Gastrocnemius medialis (tissue), 4 donors: ENCODE measurements around the gene GALP. TPM values are rescaled to one million over a fixed set of nuclear protein-coding genes. Genes with fewer than 3 reads are reported as not detected.

Source experiments
- ATAC-seq, 2 donors: fragments of 150-250 bp; one replicate each; pipeline ENCODE4 v1.9.1; 2016
- DNase-seq, 2 donors: peaks; one replicate each; pipeline ENCODE4 v3.0.0-alpha.2; 2019
- H3K27ac ChIP-seq, 4 donors: fragments of 200-600 bp; sonication (generic); 1 replicate in 1 of 4; 2 replicates in 3 of 4; pipeline ENCODE4 v1.5.1; 2016 to 2018; ENCODE audit warnings: mild to moderate bottlenecking in 2 of 4, moderate library complexity in 1 of 4
- H3K27me3 ChIP-seq, 3 donors: fragments of 200-600 bp; sonication (generic) in 2 of 3; 1 replicate in 1 of 3; 2 replicates in 2 of 3; pipeline versions ENCODE4 v1.5.1 to v1.6.0; 2016 to 2019; ENCODE audit warnings: mild to moderate bottlenecking in 1 of 3, moderate library complexity in 1 of 3
- H3K36me3 ChIP-seq, 2 donors: fragments of 200-600 bp; sonication (generic) in 1 of 2; one replicate each; pipeline ENCODE4 v1.5.1; 2017 to 2018
- H3K4me1 ChIP-seq, 2 donors: fragments of 200-600 bp; sonication (generic) in 1 of 2; one replicate each; pipeline ENCODE4 v1.5.1; 2016 to 2017; ENCODE audit warnings: mild to moderate bottlenecking in 2 of 2
- H3K4me3 ChIP-seq, 4 donors: fragments of 200-600 bp; sonication (generic) in 3 of 4; 1 replicate in 1 of 4; 2 replicates in 3 of 4; pipeline ENCODE4 v1.5.1; 2016 to 2019; ENCODE audit warnings: mild to moderate bottlenecking in 2 of 4
- H3K9me3 ChIP-seq, 3 donors: fragments of 200-600 bp; sonication (generic) in 2 of 3; 1 replicate in 1 of 3; 2 replicates in 2 of 3; pipeline ENCODE4 v1.5.1; 2016 to 2019
- CTCF ChIP-seq, 5 experiments: fragments of 450-650 bp in 3 of 5; fragments of 200-600 bp in 2 of 5; sonication (generic) in 2 of 5; IDR thresholded peaks in 4 of 5; conservative IDR thresholded peaks in 1 of 5; 1 replicate in 4 of 5; 2 replicates in 1 of 5; pipeline ENCODE4 v1.5.1; 2016 to 2019; ENCODE audit warnings: antibody characterized with exemption in 5 of 5, mild to moderate bottlenecking in 3 of 5, moderate library complexity in 3 of 5
- POLR2A ChIP-seq, 2 donors: fragments of 450-650 bp; IDR thresholded peaks; one replicate each; pipeline ENCODE4 v1.6.1; 2017; ENCODE audit warnings: antibody characterized with exemption in 2 of 2, mild to moderate bottlenecking in 2 of 2, moderate library complexity in 2 of 2
- in situ Hi-C, 4 donors: fragments of 200-750 bp; cut with MboI; loops; one replicate each; pipeline versions ENCODE4 v1.15.0 to v1.8.0; 2017; ENCODE audit warnings: low sequenced_read_pairs in 4 of 4
- intact Hi-C: fragments of 100-400 bp; cut with DNase I; formaldehyde crosslinking; loops from one replicate; pipeline ENCODE4 v1.15.1; 2023; ENCODE audit warnings: low total_unique reads
- total RNA-seq, 4 donors: library from RNA; depleted of rRNA; stranded (reverse); fragments of >200 nt; gene quantifications; one replicate each; pipeline versions ENCODE4 v1.1.0 to v1.2.3, GENCODE V29; 2016

GALP gene
- total RNA-seq, 4 donors from 2014 or later: not detected

GRCh38 chr19:56149656-56150038 is 26.2 kb upstream of the GALP start:
- peaks cover 0 to 12% of the 10 kb centered on the region in 2 donors for H3K36me3 ChIP-seq
- peaks cover 17 to 20% of the 10 kb centered on the region in 2 donors for H3K4me1 ChIP-seq
- intact Hi-C loops: loop anchor here (10.0 kb wide), 1 partner anchor 445 kb away; the partner anchor contains the start of gene ZNF71
- no peaks in the 10 kb centered on the region for H3K9me3 ChIP-seq
- ATAC-seq: no peak
- peak overlapping the region in 3 of 4 donors; percentile 22 to 74 (median 24) for H3K27ac ChIP-seq
- DNase-seq: no peak
- H3K4me3 ChIP-seq: no peak overlapping the region
- H3K27me3 ChIP-seq: no peaks in the 10 kb centered on the region
- in situ Hi-C loops: no loop called here
- TF ChIP-seq CTCF (IDR thresholded peaks at IDR 0.05 in 4 of 5, conservative IDR thresholded peaks at IDR 0.05 in 1 of 5): no peak
- TF ChIP-seq POLR2A (IDR thresholded peaks at IDR 0.05): no peak

DNA sequence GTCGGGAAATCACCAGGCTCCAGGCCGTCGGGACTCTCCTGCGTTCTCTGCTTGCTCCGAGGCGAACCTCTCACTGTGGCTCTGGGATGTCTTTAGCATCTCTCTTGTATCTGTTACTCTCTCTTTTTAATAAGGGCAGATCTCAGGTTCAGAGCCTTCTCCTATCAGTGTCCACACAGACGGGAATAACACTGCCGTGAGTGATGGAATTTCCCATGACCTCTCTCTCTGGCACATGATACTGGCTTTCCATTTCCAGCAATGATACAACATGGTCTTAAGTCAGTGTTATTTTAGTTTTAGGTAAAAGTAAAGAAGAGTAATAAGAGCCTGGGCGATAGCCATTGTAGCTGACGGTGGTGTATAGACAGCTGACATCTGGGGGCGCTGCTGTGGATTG is 25.4 kb upstream of the GALP start:
- TF ChIP-seq CTCF (IDR thresholded peaks at IDR 0.05 in 4 of 5, conservative IDR thresholded peaks at IDR 0.05 in 1 of 5): no peak
- TF ChIP-seq POLR2A (IDR thresholded peaks at IDR 0.05): no peak
- ATAC-seq (peak; percentile 88 to 89), DNase-seq (no peak)
- Histone ChIP-seq H3K4me3 (no peak overlapping the region), H3K27me3 (no peaks in the 10 kb centered on the region), H3K36me3 (peaks cover 0 to 12% of the 10 kb centered on the region in 2 donors), H3K4me1 (peaks cover 17 to 20% of the 10 kb centered on the region in 2 donors), H3K9me3 (no peaks in the 10 kb centered on the region), H3K27ac (peak overlapping the region; percentile 22 to 74 (median 48))
- in situ Hi-C loops (no loop called here), intact Hi-C loops (no loop called here)

DNA sequence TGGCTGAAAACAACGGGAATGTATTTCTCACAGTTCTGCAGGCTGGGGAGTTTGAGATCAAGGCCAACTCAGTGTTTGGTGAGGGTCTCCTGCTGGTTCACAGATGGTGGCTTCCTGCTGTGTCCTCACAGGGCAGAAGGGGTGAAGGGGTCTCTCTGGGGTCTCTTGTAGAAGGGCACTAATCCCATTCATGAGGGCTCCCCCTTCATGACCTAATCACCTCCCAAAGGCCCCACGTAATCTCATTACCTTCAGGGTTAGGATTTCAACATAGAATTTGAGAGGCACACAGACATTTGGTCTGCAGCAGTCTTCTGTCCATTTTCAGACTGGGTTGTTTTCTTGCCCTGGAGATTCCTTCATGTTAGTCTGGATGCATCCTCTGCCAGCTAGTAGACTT is 23.2 kb upstream of the GALP start:
- H3K4me1 ChIP-seq: peaks cover 17 to 20% of the 10 kb centered on the region in 2 donors
- DNase-seq (no peak), ATAC-seq (no peak)
- no peak overlapping the region for H3K4me3 ChIP-seq
- H3K36me3 ChIP-seq: peaks cover 0 to 13% of the 10 kb centered on the region in 2 donors
- intact Hi-C loops: no loop called here
- no peaks in the 10 kb centered on the region for H3K9me3 ChIP-seq
- H3K27me3 ChIP-seq: no peaks in the 10 kb centered on the region
- H3K27ac ChIP-seq: peak overlapping the region; percentile 15 to 62 (median 25)
- TF ChIP-seq POLR2A (IDR thresholded peaks at IDR 0.05) (no peak), CTCF (IDR thresholded peaks at IDR 0.05 in 4 of 5, conservative IDR thresholded peaks at IDR 0.05 in 1 of 5) (no peak)
- in situ Hi-C loops: no loop called here

DNA sequence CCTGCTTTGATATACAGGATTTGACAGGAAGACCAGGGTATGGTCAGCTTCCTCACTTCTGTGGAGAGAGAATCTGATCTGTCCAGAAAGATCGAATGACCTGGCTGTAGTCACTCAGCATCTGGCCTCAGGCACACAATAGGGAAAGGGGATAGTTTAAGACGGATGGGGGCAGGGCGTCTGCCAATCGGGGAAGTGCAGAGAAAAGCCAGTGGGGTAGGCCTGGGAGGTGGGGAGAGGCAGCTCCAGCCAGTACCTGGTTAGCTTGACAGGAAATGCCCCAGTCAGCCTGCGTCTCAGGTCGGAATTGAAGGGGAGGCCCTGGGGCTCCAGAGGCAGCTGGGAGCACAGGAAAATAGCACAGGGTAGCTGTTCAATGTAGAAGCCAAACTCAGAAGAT is 22.3 kb upstream of the GALP start:
- Histone ChIP-seq H3K9me3 (no peaks in the 10 kb centered on the region), H3K27ac (peak overlapping the region; percentile 15 to 62 (median 25)), H3K36me3 (peaks cover 0 to 11% of the 10 kb centered on the region in 2 donors), H3K4me1 (peaks cover 17 to 20% of the 10 kb centered on the region in 2 donors), H3K27me3 (no peaks in the 10 kb centered on the region), H3K4me3 (no peak overlapping the region)
- intact Hi-C loops (no loop called here), in situ Hi-C loops (no loop called here)
- peak in 1 of 2 donors; percentile 28 for ATAC-seq
- TF ChIP-seq POLR2A (IDR thresholded peaks at IDR 0.05) (no peak), CTCF (IDR thresholded peaks at IDR 0.05 in 4 of 5, conservative IDR thresholded peaks at IDR 0.05 in 1 of 5) (no peak)
- DNase-seq: no peak

DNA sequence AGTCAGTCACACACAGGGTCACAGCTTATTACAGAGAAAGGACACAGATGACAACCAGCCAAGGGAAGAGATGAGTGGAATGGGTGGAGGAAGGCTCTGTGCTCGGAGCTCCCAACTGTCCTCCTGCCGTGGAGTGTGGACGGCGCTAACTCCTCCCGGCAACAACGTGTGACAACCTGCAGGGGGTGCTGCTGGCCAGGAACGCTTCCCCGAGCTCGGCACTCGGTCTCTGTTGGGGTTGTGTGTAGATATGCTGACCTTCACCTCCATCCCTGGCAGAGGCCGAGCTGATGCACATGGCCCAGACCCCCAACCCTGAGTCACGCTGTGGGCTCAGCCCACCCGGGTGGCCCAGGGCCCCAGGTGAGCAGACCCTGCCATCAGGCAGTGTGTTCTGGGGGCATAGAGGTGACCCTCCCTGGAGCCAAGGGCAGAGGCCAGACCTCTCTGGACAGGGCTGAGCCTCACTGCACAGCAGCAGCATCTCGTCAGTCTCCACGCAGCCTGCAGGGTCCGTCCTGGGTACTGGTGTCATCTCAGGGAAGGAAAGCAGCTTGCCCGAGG is 20.6 kb upstream of the GALP start:
- DNase-seq: no peak
- no peak for ATAC-seq
- peaks cover 11 to 16% of the 10 kb centered on the region in 2 donors for H3K4me1 ChIP-seq
- intact Hi-C loops: no loop called here
- H3K27me3 ChIP-seq: no peaks in the 10 kb centered on the region
- H3K9me3 ChIP-seq: no peaks in the 10 kb centered on the region
- in situ Hi-C loops: no loop called here
- H3K36me3 ChIP-seq: peaks cover 0 to 23% of the 10 kb centered on the region in 2 donors
- TF ChIP-seq CTCF (IDR thresholded peaks at IDR 0.05 in 4 of 5, conservative IDR thresholded peaks at IDR 0.05 in 1 of 5): peak in 2 of 5 experiments; percentile 25 to 37
- no peak for TF ChIP-seq POLR2A (IDR thresholded peaks at IDR 0.05)
- no peak overlapping the region for H3K4me3 ChIP-seq
- H3K27ac ChIP-seq: no peak overlapping the region
